HCT116 (cell line): ENCODE data around the gene ZNF91.

Source experiments
- CTCF ChIP-seq, 3 experiments: fragments of 200-600 bp in 1 of 3; sonication (generic) in 1 of 3; IDR thresholded peaks in 2 of 3; conservative IDR thresholded peaks in 1 of 3; 2 replicates each; pipeline ENCODE4 v1.5.1; 2012 to 2017; ENCODE audit warnings: low read depth in 2 of 3, low read length in 2 of 3, antibody characterized with exemption in 1 of 3, borderline replicate concordance in 1 of 3, control low read depth in 1 of 3, mild to moderate bottlenecking in 1 of 3, mixed read lengths in 1 of 3, mixed run types in 1 of 3, moderate library complexity in 1 of 3; ENCODE audit not compliant: insufficient read depth in 1 of 3
- EZH2phosphoT487 ChIP-seq: fragments of 200-600 bp; IDR thresholded peaks from 2 replicates; pipeline ENCODE4 v1.6.1; 2018; ENCODE audit warnings: antibody characterized with exemption, borderline replicate concordance
- MAX ChIP-seq: IDR thresholded peaks from 2 replicates; pipeline ENCODE4 v1.6.1; 2012
- POLR2A ChIP-seq: IDR thresholded peaks from 2 replicates; pipeline ENCODE4 v1.7.0; 2011; ENCODE audit warnings: borderline replicate concordance; ENCODE audit not compliant: insufficient read depth, insufficient read length; ENCODE audit errors: extremely low read depth
- SP1 ChIP-seq: IDR thresholded peaks from 2 replicates; pipeline ENCODE4 v1.6.1; 2012; ENCODE audit warnings: low read depth
- SRF ChIP-seq: IDR thresholded peaks from 2 replicates; pipeline ENCODE4 v1.6.1; 2012; ENCODE audit warnings: low read depth
- TCF7L2 ChIP-seq: IDR thresholded peaks from 2 replicates; pipeline ENCODE4 v1.7.0; 2011; ENCODE audit warnings: borderline replicate concordance, inconsistent platforms; ENCODE audit not compliant: insufficient read depth, insufficient read length; ENCODE audit errors: extremely low read depth

GRCh38 chr19:23409392-23410048 is 14.2 kb upstream of the ZNF91 start:
- TF ChIP-seq POLR2A (no peak), SP1 (no peak), CTCF (IDR thresholded peaks at IDR 0.05 in 2 of 3, conservative IDR thresholded peaks at IDR 0.05 in 1 of 3; ENCODE audit: borderline replicate concordance in 1 of 3, insufficient read depth in 1 of 3, low read depth in 2 of 3, low read length in 2 of 3) (no peak), MAX (no peak), TCF7L2 (no peak), EZH2phosphoT487 (no peak), SRF (no peak)
